Heart right ventricle (tissue), 16 donors: ENCODE data around the gene MID1. TPM values are rescaled to one million over a fixed set of nuclear protein-coding genes. Genes with fewer than 3 reads are reported as not detected.

Experiments
- ATAC-seq, 8 donors: fragments of 200-7000 bp; cut with Tn5 transposase; one replicate each; pipeline ENCODE4 v1.9.1; 2020; ENCODE audit warnings: mild to moderate bottlenecking in 8 of 8, moderate library complexity in 8 of 8, moderate number of reproducible peaks in 1 of 8
- DNase-seq, 2 donors: peaks; one replicate each; pipeline ENCODE4 v3.0.0-alpha.2; 2020
- H3K27ac ChIP-seq, 10 donors: fragments of 200-600 bp; sonication (generic) in 2 of 10; one replicate each; pipeline versions ENCODE4 v1.5.0 to v1.8.0; 2020 to 2022; ENCODE audit warnings: mild to moderate bottlenecking in 3 of 10
- H3K27me3 ChIP-seq, 7 donors: fragments of 200-600 bp; one replicate each; pipeline ENCODE4 v1.8.0; 2021 to 2022; ENCODE audit warnings: mild to moderate bottlenecking in 2 of 7
- H3K36me3 ChIP-seq, 9 donors: fragments of 200-600 bp; sonication (generic) in 1 of 9; one replicate each; pipeline versions ENCODE4 v1.5.0 to v1.8.0; 2020 to 2022; ENCODE audit warnings: mild to moderate bottlenecking in 2 of 9
- H3K4me1 ChIP-seq, 9 donors: fragments of 200-600 bp; sonication (generic) in 1 of 9; one replicate each; pipeline versions ENCODE4 v1.5.0 to v1.8.0; 2020 to 2022; ENCODE audit warnings: mild to moderate bottlenecking in 4 of 9
- H3K4me3 ChIP-seq, 10 donors: fragments of 200-600 bp; sonication (generic) in 2 of 10; one replicate each; pipeline versions ENCODE4 v1.5.0 to v1.8.0; 2020 to 2022; ENCODE audit warnings: mild to moderate bottlenecking in 7 of 10, moderate library complexity in 2 of 10
- H3K9me3 ChIP-seq, 11 donors: fragments of 200-600 bp in 10 of 11; sonication (generic) in 2 of 11; one replicate each; pipeline versions ENCODE4 v1.5.0 to v1.8.0; 2013 to 2022; ENCODE audit warnings: mild to moderate bottlenecking in 2 of 11, control low read depth in 1 of 11, moderate library complexity in 1 of 11
- WGBS, 2 donors: extraction: QIAGEN DNeasy Blood & Tissue Kit; methylation state at CpG; one replicate each; pipeline ENCODE4 v1.1.7; 2013; ENCODE audit warnings: inconsistent platforms in 1 of 2; 5-methylcytosine and 5-hydroxymethylcytosine counted together
- intact Hi-C, 10 donors: fragments of 100-400 bp; cut with DNase I; formaldehyde crosslinking; loops; one replicate each; pipeline versions ENCODE4 v1.11.1 to v1.14.2; 2022
- polyA plus RNA-seq, 2 donors: library from polyadenylated mRNA; stranded (reverse); fragments of 200-250 nt; gene quantifications; one replicate each; pipeline ENCODE4 v1.2.3, GENCODE V29; 2013
- total RNA-seq, 10 donors: library from RNA; stranded (reverse); fragmentation: NEBNext Ultra II Directional in 3 of 10; extraction: Animal tissue kit (Norgen Biotek cat#: 25700) in 3 of 10; gene quantifications; one replicate each; pipeline versions ENCODE4 v1.2.1 to v1.2.4, GENCODE V29; 2021 to 2023
- TF ChIP-seq, protein P1 (sequence below), 9 donors: fragments of 200-600 bp; sonication (generic) in 2 of 9; IDR thresholded peaks; one replicate each; pipeline versions ENCODE4 v1.5.0 to v1.8.0; 2021 to 2022; ENCODE audit warnings: antibody characterized with exemption in 9 of 9, mild to moderate bottlenecking in 5 of 9, moderate library complexity in 1 of 9
- donor health status: Arrhythmogenic right ventricular cardiomyopathy.
- donor health status: ischemic (EF 13 %, LVEDD 7.1; RV severe dilation, severe dysfunction).
- donor health status: healthy with polysubstance abuse.
- donor health status: DM: no; HTN: yes; CAD: no.
- donor health status: DM: no; HTN: no; CAD: no.
- donor health status: ischemic (EF 25% LVEDD 6.9; RV normal size, moderate dysfunction).
- donor health status: ischemic (EF 25% LVEDD 5.7; RV mildly dilated, moderate dysfunction).
- donor health status: healthy.
- donor health status: DM: yes; HTN: yes; CAD: no.
- donor health status: Ischemic cardiomyopathy.
- donor health status: ischemic (EF 35%, LVEDD 5.7; RV mildly dilated, moderate dysfunction).
- donor health status: nonischemic (EF 11% LVEDD 7.7; RV severe dilation, severe dysfunction).
- donor health status: DM: yes; HTN: yes; CAD: no.
- donor health status: PGD.
- donor health status: ischemic (EF 29% LVEDD 5.4; RV normal size, mild dysfunction).
- donor health status: nonischemic (EF 23%, LVEDD 6.1; RV moderate dilation, normal function).

The MID1 gene
- total and polyA plus RNA-seq, 12 donors, result 1.4 to 22.6 (median 7.2) TPM

DNA sequence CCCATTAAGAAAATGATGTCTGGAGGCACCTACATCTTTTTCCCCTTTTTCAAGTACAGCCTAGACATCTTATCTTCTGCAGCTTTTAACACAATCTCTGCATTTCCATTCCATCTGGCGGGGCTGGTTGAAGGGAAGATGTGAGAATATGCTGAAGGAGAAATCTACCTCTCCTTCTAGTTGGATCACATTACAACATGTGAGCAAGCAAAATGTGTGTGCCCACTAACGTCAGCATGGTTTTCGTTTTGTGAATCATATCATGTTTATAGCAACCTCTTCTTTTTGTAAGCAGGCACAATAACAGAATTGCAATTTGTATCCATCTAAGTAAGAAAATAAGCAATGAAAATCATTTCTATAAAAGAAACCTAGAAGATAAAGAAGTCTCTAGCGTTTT lies 28.9 kb upstream of the MID1 start:
- 78 to 79% methylated on average over 4 of the region's 4 CpGs for WGBS, 2 donors
- ATAC-seq, result no peak
- no peaks in the 10 kb centered on the region for H3K36me3 ChIP-seq
- intact Hi-C loops, result no loop called here
- H3K4me3 ChIP-seq, result no peak overlapping the region
- no peak for DNase-seq
- H3K9me3 ChIP-seq, result peaks cover 0 to 2% (median 0%) of the 10 kb centered on the region in 11 donors
- TF ChIP-seq, protein P1, sequence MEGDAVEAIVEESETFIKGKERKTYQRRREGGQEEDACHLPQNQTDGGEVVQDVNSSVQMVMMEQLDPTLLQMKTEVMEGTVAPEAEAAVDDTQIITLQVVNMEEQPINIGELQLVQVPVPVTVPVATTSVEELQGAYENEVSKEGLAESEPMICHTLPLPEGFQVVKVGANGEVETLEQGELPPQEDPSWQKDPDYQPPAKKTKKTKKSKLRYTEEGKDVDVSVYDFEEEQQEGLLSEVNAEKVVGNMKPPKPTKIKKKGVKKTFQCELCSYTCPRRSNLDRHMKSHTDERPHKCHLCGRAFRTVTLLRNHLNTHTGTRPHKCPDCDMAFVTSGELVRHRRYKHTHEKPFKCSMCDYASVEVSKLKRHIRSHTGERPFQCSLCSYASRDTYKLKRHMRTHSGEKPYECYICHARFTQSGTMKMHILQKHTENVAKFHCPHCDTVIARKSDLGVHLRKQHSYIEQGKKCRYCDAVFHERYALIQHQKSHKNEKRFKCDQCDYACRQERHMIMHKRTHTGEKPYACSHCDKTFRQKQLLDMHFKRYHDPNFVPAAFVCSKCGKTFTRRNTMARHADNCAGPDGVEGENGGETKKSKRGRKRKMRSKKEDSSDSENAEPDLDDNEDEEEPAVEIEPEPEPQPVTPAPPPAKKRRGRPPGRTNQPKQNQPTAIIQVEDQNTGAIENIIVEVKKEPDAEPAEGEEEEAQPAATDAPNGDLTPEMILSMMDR (IDR thresholded peaks at IDR 0.05), result no peak
- no peaks in the 10 kb centered on the region for H3K27me3 ChIP-seq
- no peak overlapping the region for H3K27ac ChIP-seq
- no peaks in the 10 kb centered on the region for H3K4me1 ChIP-seq

DNA sequence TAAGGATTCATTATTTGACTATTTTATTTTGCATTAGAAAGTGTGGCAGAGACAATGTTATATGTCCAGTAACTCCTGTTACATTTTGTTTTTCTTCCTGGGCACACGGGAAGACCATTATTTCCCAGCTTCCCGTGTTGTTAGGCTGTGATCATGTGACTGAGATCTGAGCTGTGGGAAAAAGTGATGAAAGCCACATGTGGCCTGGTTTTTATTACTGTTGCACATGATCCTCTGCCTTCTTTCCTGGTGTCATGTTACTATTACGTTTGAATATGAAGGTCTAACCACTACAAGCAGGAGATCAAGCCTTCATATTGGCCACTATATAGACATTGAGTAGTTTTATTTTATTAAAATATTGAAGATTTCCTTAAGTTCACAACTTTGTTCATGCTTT lies 28.2 kb upstream of the MID1 start:
- H3K27me3 ChIP-seq, result no peaks in the 10 kb centered on the region
- WGBS, 2 donors, result 7 to 16% methylated on average over 3 of the region's 3 CpGs
- H3K27ac ChIP-seq, result no peak overlapping the region
- no peaks in the 10 kb centered on the region for H3K4me1 ChIP-seq
- TF ChIP-seq, protein P1 (IDR thresholded peaks at IDR 0.05), result no peak
- intact Hi-C loops, result no loop called here
- no peak for DNase-seq
- peaks cover 0 to 6% (median 0%) of the 10 kb centered on the region in 11 donors for H3K9me3 ChIP-seq
- no peak for ATAC-seq
- H3K4me3 ChIP-seq, result no peak overlapping the region
- H3K36me3 ChIP-seq, result no peaks in the 10 kb centered on the region

DNA sequence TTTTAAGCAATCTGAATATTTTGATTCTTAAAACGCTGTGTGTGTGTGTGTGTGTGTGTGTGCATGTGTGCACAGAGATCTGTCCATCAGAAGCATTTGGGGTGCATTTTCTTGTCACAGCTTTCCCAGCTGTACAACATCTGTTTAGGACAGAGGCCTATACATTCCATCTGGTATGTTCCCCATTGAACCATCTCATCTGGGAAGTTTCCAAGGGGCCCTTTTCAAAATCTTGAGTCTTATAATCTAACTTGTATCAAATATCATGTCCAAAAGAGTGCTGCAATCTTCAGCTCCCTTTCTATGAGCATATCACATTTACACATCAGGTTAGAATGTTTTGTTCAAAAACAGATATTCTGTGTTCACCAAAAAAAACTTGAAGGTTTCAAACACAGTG lies 16.5 kb upstream of the MID1 start:
- ATAC-seq, result no peak
- Histone ChIP-seq H3K4me3 (no peak overlapping the region), H3K27ac (no peak overlapping the region), H3K9me3 (no peaks in the 10 kb centered on the region), H3K4me1 (peaks cover 0 to 19% (median 0%) of the 10 kb centered on the region in 9 donors), H3K36me3 (no peaks in the 10 kb centered on the region), H3K27me3 (no peaks in the 10 kb centered on the region)
- TF ChIP-seq, protein P1 (IDR thresholded peaks at IDR 0.05), result no peak
- WGBS, 2 donors, result 11 to 45% methylated on average over 1 of the region's 1 CpG
- no peak for DNase-seq
- intact Hi-C loops, result loop anchor here in 5 of 10 donors (2.0 to 10.0 kb wide), 4 partner anchors 310 to 446 kb away; no protein-coding TSS in a partner anchor

DNA sequence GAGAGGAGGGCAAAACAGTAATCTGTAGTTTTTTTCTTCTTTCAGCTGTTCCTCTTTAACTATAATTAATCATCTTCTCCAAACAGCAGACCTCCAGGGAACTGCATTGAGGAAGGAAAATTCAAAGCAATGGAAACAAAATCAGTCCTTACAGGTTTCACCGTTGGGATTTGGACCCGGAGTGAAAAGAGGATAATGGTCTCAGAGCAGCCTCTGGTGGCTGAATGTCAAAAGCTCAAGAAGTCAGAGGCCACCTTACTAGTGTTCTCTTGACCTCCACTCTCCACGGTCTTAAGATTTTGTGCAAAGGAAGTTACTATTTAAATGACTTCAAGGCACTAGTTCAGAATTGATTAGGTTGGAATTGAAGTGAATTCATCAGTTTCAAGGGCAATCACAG lies 16.0 kb upstream of the MID1 start:
- no peaks in the 10 kb centered on the region for H3K9me3 ChIP-seq
- peak overlapping the region in 3 of 10 donors; percentile 17 to 31 (median 20) for H3K4me3 ChIP-seq
- no peak overlapping the region for H3K27ac ChIP-seq
- ATAC-seq (peak in 7 of 8 donors; percentile 44 to 79 (median 55)), DNase-seq (peak in 1 of 2 donors; percentile 34)
- peaks cover 0 to 19% (median 0%) of the 10 kb centered on the region in 9 donors for H3K4me1 ChIP-seq
- intact Hi-C loops, result loop anchor here in 5 of 10 donors (2.0 to 10.0 kb wide), 4 partner anchors 310 to 446 kb away; no protein-coding TSS in a partner anchor
- 0% methylated on average over 3 of the region's 3 CpGs for WGBS, 2 donors
- H3K27me3 ChIP-seq, result no peaks in the 10 kb centered on the region
- no peaks in the 10 kb centered on the region for H3K36me3 ChIP-seq
- TF ChIP-seq, protein P1 (IDR thresholded peaks at IDR 0.05), result peak in 8 of 9 donors; percentile 11 to 71 (median 54)
